WTC11 (cell line): ENCODE data around the gene COX6A1. TPM values are rescaled to one million over a fixed set of nuclear protein-coding genes. Genes with fewer than 3 reads are reported as not detected.

Experiments
- ATAC-seq: fragments of 200-7000 bp; cut with Tn5 transposase; 2 replicates; pipeline ENCODE4 v1.10.0; 2021; ENCODE audit warnings: mild to moderate bottlenecking, moderate library complexity
- CTCF ChIA-PET: fragments of 300-600 bp; sonication (Branson Sonifier 250); formaldehyde crosslinking; loops from one replicate; lab custom pipeline; 2021; ENCODE audit warnings: antibody characterized with exemption; lab: Charles Lee
- POLR2A ChIA-PET: fragments of 350-600 bp; sonication (Branson Sonifier 250); formaldehyde crosslinking; loops from one replicate; lab custom pipeline; 2021; ENCODE audit warnings: antibody characterized with exemption; lab: Charles Lee
- DNase-seq: peaks from one replicate; pipeline ENCODE4 v3.0.0; 2021; ENCODE audit warnings: low spot score
- H3K27ac Mint-ChIP-seq: 2 replicates; pipeline ENCODE4 v1.8.0; 2021; ENCODE audit warnings: mixed read lengths
- H3K27me3 Mint-ChIP-seq: 2 replicates; pipeline ENCODE4 v1.8.0; 2021; ENCODE audit warnings: low read depth, mild to moderate bottlenecking, moderate library complexity, mixed read lengths
- H3K36me3 Mint-ChIP-seq: 2 replicates; pipeline ENCODE4 v1.8.0; 2021; ENCODE audit warnings: mixed read lengths
- H3K4me1 Mint-ChIP-seq: 2 replicates; pipeline ENCODE4 v1.8.0; 2022; ENCODE audit warnings: mixed read lengths
- H3K4me3 Mint-ChIP-seq: 2 replicates; pipeline ENCODE4 v1.8.0; 2021; ENCODE audit warnings: mild to moderate bottlenecking, moderate library complexity, mixed read lengths
- H3K9me3 Mint-ChIP-seq: 2 replicates; pipeline ENCODE4 v1.8.0; 2021; ENCODE audit warnings: mixed read lengths
- CREB1 ChIP-seq: sonication (generic); formaldehyde crosslinking; IDR thresholded peaks from 2 replicates; pipeline ENCODE4 v1.8.0; 2023; ENCODE audit warnings: mild to moderate bottlenecking, missing genetic modification reagents
- E2F5 ChIP-seq: sonication (generic); formaldehyde crosslinking; IDR thresholded peaks from 2 replicates; pipeline ENCODE4 v1.8.1; 2022; ENCODE audit warnings: mild to moderate bottlenecking, moderate library complexity, missing genetic modification reagents
- ELF4 ChIP-seq: sonication (generic); formaldehyde crosslinking; IDR thresholded peaks from 2 replicates; pipeline ENCODE4 v1.8.1; 2022; ENCODE audit warnings: low read depth, mild to moderate bottlenecking, moderate library complexity, missing genetic modification reagents
- ERG ChIP-seq: fragments of 250-450 bp; sonication (Bioruptor Pico); IDR thresholded peaks from 2 replicates; pipeline ENCODE4 v1.8.0; 2021; ENCODE audit warnings: mild to moderate bottlenecking
- ETV6 ChIP-seq: sonication (generic); formaldehyde crosslinking; IDR thresholded peaks from 2 replicates; pipeline ENCODE4 v1.8.1; 2022; ENCODE audit warnings: mild to moderate bottlenecking, missing genetic modification reagents
- IRF2 ChIP-seq: sonication (generic); formaldehyde crosslinking; IDR thresholded peaks from 2 replicates; pipeline ENCODE4 v1.8.0; 2022; ENCODE audit warnings: low read depth, missing genetic modification reagents, borderline replicate concordance
- KAT7 ChIP-seq: sonication (generic); formaldehyde crosslinking; IDR thresholded peaks from 2 replicates; pipeline ENCODE4 v1.8.1; 2023; ENCODE audit warnings: missing genetic modification reagents, mild to moderate bottlenecking, borderline replicate concordance
- NFE2L1 ChIP-seq: sonication (generic); formaldehyde crosslinking; IDR thresholded peaks from 2 replicates; pipeline ENCODE4 v1.8.1; 2023; ENCODE audit warnings: missing genetic modification reagents
- NR2C2 ChIP-seq: sonication (generic); formaldehyde crosslinking; IDR thresholded peaks from 2 replicates; pipeline ENCODE4 v1.8.0; 2022; ENCODE audit warnings: mild to moderate bottlenecking, missing genetic modification reagents
- NR3C1 ChIP-seq: sonication (generic); formaldehyde crosslinking; conservative IDR thresholded peaks from 2 replicates; pipeline ENCODE4 v1.8.1; 2023; ENCODE audit warnings: low read depth, mild to moderate bottlenecking, missing genetic modification reagents
- RORB ChIP-seq: fragments of 250-450 bp; sonication (Bioruptor Pico); IDR thresholded peaks from 2 replicates; pipeline ENCODE4 v1.9.0; 2021; ENCODE audit warnings: mild to moderate bottlenecking
- SMAD3 ChIP-seq: sonication (generic); formaldehyde crosslinking; IDR thresholded peaks from 2 replicates; pipeline ENCODE4 v1.8.0; 2022; ENCODE audit warnings: missing genetic modification reagents, mild to moderate bottlenecking, borderline replicate concordance
- ZNF219 ChIP-seq: sonication (generic); formaldehyde crosslinking; IDR thresholded peaks from 2 replicates; pipeline ENCODE4 v1.8.0; 2023; ENCODE audit warnings: missing genetic modification reagents, mild to moderate bottlenecking, borderline replicate concordance
- ZNF396 ChIP-seq: fragments of 250-450 bp; sonication (Bioruptor Pico); IDR thresholded peaks from 2 replicates; pipeline ENCODE4 v1.8.0; 2021; ENCODE audit warnings: mild to moderate bottlenecking, moderate library complexity, borderline replicate concordance
- ZNF671 ChIP-seq: fragments of 250-450 bp; sonication (Bioruptor Pico); IDR thresholded peaks from 2 replicates; pipeline ENCODE4 v1.8.0; 2021; ENCODE audit warnings: mild to moderate bottlenecking
- total RNA-seq: library from RNA; stranded (reverse); gene quantifications from 3 replicates; pipeline ENCODE4 v1.2.3, GENCODE V29; 2021
- TF ChIP-seq, protein P1 (sequence below): sonication (generic); formaldehyde crosslinking; conservative IDR thresholded peaks from 2 replicates; pipeline ENCODE4 v1.8.1; 2023; ENCODE audit warnings: mild to moderate bottlenecking, low read depth, missing genetic modification reagents, moderate library complexity
- TF ChIP-seq, protein P2 (sequence below): fragments of 250-450 bp; sonication (Bioruptor Pico); IDR thresholded peaks from 2 replicates; pipeline ENCODE4 v1.9.0; 2021; ENCODE audit warnings: mild to moderate bottlenecking
- TF ChIP-seq, protein P3 (sequence below): sonication (generic); formaldehyde crosslinking; IDR thresholded peaks from 2 replicates; pipeline ENCODE4 v1.8.1; 2022; ENCODE audit warnings: low read depth, mild to moderate bottlenecking, moderate library complexity, missing genetic modification reagents, borderline replicate concordance
- TF ChIP-seq, protein P4 (sequence below): sonication (generic); formaldehyde crosslinking; IDR thresholded peaks from 2 replicates; pipeline ENCODE4 v1.8.1; 2022; ENCODE audit warnings: low read depth, missing genetic modification reagents, borderline replicate concordance

The COX6A1 gene
- total RNA-seq, 1 experiment from 2014 or later = 573 TPM

- H3K4me1 Mint-ChIP-seq = peaks cover 8% of the 10 kb centered on the region
- CTCF ChIA-PET = interaction anchor here (0.8 to 6.1 kb wide), 12 partner anchors 9 to 221 kb away, joined by 3 to 89 read pairs (median 14); partner anchors contain the start of genes MSI1 and SRSF9
- no peak overlapping the region for H3K27ac Mint-ChIP-seq
- no peaks in the 10 kb centered on the region for H3K36me3 Mint-ChIP-seq
- 0 out of 2 replicates have a peak, but pooled peaks cover 2% of the 10 kb centered on the region for H3K27me3 Mint-ChIP-seq
- DNase-seq (no peak), ATAC-seq (no peak)
- H3K9me3 Mint-ChIP-seq = no peaks in the 10 kb centered on the region
- H3K4me3 Mint-ChIP-seq = no peak overlapping the region
- POLR2A ChIA-PET = interaction anchor here (1.5 kb wide), 1 partner anchor 62 kb away, joined by 15 read pairs; no protein-coding TSS in a partner anchor
- TF ChIP-seq, protein P1, sequence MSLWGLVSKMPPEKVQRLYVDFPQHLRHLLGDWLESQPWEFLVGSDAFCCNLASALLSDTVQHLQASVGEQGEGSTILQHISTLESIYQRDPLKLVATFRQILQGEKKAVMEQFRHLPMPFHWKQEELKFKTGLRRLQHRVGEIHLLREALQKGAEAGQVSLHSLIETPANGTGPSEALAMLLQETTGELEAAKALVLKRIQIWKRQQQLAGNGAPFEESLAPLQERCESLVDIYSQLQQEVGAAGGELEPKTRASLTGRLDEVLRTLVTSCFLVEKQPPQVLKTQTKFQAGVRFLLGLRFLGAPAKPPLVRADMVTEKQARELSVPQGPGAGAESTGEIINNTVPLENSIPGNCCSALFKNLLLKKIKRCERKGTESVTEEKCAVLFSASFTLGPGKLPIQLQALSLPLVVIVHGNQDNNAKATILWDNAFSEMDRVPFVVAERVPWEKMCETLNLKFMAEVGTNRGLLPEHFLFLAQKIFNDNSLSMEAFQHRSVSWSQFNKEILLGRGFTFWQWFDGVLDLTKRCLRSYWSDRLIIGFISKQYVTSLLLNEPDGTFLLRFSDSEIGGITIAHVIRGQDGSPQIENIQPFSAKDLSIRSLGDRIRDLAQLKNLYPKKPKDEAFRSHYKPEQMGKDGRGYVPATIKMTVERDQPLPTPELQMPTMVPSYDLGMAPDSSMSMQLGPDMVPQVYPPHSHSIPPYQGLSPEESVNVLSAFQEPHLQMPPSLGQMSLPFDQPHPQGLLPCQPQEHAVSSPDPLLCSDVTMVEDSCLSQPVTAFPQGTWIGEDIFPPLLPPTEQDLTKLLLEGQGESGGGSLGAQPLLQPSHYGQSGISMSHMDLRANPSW (CRISPR knock-in tag) = no peak
- TF ChIP-seq ETV6 (CRISPR knock-in tag) (no peak), NR2C2 (CRISPR knock-in tag) (no peak), IRF2 (CRISPR knock-in tag) (no peak), RORB (no peak), ZNF219 (CRISPR knock-in tag) (no peak), ZNF396 (CRISPR knock-in tag) (no peak), ELF4 (CRISPR knock-in tag) (no peak)
- TF ChIP-seq, protein P2, sequence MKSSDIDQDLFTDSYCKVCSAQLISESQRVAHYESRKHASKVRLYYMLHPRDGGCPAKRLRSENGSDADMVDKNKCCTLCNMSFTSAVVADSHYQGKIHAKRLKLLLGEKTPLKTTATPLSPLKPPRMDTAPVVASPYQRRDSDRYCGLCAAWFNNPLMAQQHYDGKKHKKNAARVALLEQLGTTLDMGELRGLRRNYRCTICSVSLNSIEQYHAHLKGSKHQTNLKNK (CRISPR knock-in tag) = no peak
These were observed 9.2 kb upstream of the COX6A1 start for GRCh38 chr12:120428597-120429229.

- H3K36me3 Mint-ChIP-seq = no peaks in the 10 kb centered on the region
- TF ChIP-seq CREB1 (CRISPR knock-in tag) = no peak
- TF ChIP-seq, all 79 proteins: peak for 0
- ATAC-seq = no peak
- POLR2A ChIA-PET = interaction anchor here (1.0 to 1.5 kb wide), 2 partner anchors 41 to 62 kb away, joined by 4 to 15 read pairs; no protein-coding TSS in a partner anchor
- Mint-ChIP-seq H3K9me3 (no peaks in the 10 kb centered on the region), H3K27me3 (no peaks in the 10 kb centered on the region), H3K4me3 (no peak overlapping the region), H3K4me1 (peaks cover 8% of the 10 kb centered on the region), H3K27ac (no peak overlapping the region)
- CTCF ChIA-PET = interaction anchor here (0.8 to 6.1 kb wide), 17 partner anchors 9 to 220 kb away, joined by 3 to 89 read pairs (median 11); partner anchors contain the start of genes MSI1, SIRT4 and SRSF9
- no peak for DNase-seq
These were observed 8.5 kb upstream of the COX6A1 start for GRCh38 chr12:120429368-120429767.

DNA sequence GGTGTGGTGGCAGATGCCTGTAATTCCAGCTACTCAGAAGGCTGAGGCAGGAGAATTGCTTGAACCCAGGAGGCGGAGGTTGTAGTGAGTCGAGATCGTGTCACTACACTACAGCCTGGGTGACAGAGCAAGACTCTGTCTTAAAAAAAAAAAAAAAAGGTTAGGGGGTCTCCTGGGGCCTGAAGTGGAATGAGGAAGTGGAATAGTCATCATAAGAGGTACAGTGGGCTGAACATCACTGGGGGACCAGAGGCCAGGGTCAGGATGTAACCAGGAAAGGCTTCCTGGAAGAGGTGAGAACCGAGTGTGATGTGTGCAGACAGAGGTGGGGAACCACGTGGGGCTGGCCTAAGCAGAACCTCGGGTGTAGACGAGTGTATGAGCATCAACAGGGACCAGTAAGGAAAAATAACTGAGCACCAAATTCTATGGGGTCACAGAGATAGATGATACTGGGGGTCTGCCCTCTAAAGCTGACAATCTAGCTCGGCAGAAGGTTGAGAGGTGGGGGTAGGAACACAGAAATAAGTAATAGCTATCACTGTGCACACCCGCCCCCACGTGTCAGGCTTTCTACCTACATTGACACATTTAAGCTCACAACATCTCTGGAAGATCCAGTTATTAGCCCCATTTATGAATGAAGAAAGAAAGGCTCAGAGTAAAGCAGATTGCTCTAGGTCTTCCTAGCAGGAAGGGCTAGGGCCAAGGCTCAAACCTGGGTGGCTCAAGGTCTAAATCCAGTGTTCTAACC, 5.0 kb upstream of the COX6A1 start:
- POLR2A ChIA-PET = interaction anchor here (0.6 kb wide), 1 partner anchor 76 kb away, joined by 3 read pairs; no protein-coding TSS in a partner anchor
- H3K4me1 Mint-ChIP-seq = peaks cover 12% of the 10 kb centered on the region
- H3K9me3 Mint-ChIP-seq = no peaks in the 10 kb centered on the region
- H3K27ac Mint-ChIP-seq = no peak overlapping the region
- ATAC-seq (no peak), DNase-seq (no peak)
- no peaks in the 10 kb centered on the region for H3K27me3 Mint-ChIP-seq
- TF ChIP-seq SMAD3 (CRISPR knock-in tag) (no peak), E2F5 (CRISPR knock-in tag) (no peak), KAT7 (CRISPR knock-in tag) (no peak), NR3C1 (CRISPR knock-in tag) (no peak), ZNF671 (CRISPR knock-in tag) (no peak), NFE2L1 (CRISPR knock-in tag) (no peak), ERG (CRISPR knock-in tag) (no peak)
- TF ChIP-seq, protein P3, sequence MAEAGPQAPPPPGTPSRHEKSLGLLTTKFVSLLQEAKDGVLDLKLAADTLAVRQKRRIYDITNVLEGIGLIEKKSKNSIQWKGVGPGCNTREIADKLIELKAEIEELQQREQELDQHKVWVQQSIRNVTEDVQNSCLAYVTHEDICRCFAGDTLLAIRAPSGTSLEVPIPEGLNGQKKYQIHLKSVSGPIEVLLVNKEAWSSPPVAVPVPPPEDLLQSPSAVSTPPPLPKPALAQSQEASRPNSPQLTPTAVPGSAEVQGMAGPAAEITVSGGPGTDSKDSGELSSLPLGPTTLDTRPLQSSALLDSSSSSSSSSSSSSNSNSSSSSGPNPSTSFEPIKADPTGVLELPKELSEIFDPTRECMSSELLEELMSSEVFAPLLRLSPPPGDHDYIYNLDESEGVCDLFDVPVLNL (CRISPR knock-in tag) = no peak
- TF ChIP-seq, protein P4, sequence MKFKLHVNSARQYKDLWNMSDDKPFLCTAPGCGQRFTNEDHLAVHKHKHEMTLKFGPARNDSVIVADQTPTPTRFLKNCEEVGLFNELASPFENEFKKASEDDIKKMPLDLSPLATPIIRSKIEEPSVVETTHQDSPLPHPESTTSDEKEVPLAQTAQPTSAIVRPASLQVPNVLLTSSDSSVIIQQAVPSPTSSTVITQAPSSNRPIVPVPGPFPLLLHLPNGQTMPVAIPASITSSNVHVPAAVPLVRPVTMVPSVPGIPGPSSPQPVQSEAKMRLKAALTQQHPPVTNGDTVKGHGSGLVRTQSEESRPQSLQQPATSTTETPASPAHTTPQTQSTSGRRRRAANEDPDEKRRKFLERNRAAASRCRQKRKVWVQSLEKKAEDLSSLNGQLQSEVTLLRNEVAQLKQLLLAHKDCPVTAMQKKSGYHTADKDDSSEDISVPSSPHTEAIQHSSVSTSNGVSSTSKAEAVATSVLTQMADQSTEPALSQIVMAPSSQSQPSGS (CRISPR knock-in tag) = no peak
- no peaks in the 10 kb centered on the region for H3K36me3 Mint-ChIP-seq
- no peak overlapping the region for H3K4me3 Mint-ChIP-seq
- CTCF ChIA-PET = interaction anchor here (0.6 to 6.1 kb wide), 7 partner anchors 31 to 123 kb away, joined by 3 to 89 read pairs (median 3); no protein-coding TSS in a partner anchor
